D721Med (cell line): ENCODE data around the gene C10orf90.

Experiments
- DNase-seq: peaks from one replicate; pipeline ENCODE4 v3.0.0; 2011; ENCODE audit warnings: low spot score; ENCODE audit not compliant: insufficient read length
- FAIRE-seq: peaks from 2 replicates; lab custom pipeline; 2011; peaks lifted over from hg19 to GRCh38; lab: Jason Lieb, UNC
- CTCF ChIP-seq: IDR thresholded peaks from 2 replicates; pipeline ENCODE4 v1.5.1; 2012; ENCODE audit warnings: mild to moderate bottlenecking, control low read depth; ENCODE audit not compliant: insufficient read depth; ENCODE audit errors: missing control alignments

Gene C10orf90

GRCh38 chr10:126433351-126433750, 237.1 kb downstream of the C10orf90 start:
- DNase-seq (no peak), FAIRE-seq (no peak)
- TF ChIP-seq CTCF, result no peak

GRCh38 chr10:126432507-126432906, 238.0 kb downstream of the C10orf90 start:
- FAIRE-seq (no peak), DNase-seq (no peak)
- no peak for TF ChIP-seq CTCF

- DNase-seq (no peak), FAIRE-seq (no peak)
- no peak for TF ChIP-seq CTCF
These were observed 238.7 kb downstream of the C10orf90 start for GRCh38 chr10:126431816-126432215.

- no peak for FAIRE-seq
- DNase-seq, result no peak
- no peak for TF ChIP-seq CTCF
These were observed 240.0 kb downstream of the C10orf90 start for GRCh38 chr10:126430512-126430911.

- TF ChIP-seq CTCF, result no peak
- DNase-seq, result no peak
- no peak for FAIRE-seq
These were observed 241.2 kb downstream of the C10orf90 start for GRCh38 chr10:126429275-126429674.

- DNase-seq (no peak), FAIRE-seq (no peak)
- no peak for TF ChIP-seq CTCF
These were observed 244.9 kb downstream of the C10orf90 start for GRCh38 chr10:126425489-126426065.

- no peak for FAIRE-seq
- TF ChIP-seq CTCF, result no peak
- DNase-seq, result no peak
These were observed 245.5 kb downstream of the C10orf90 start for GRCh38 chr10:126425032-126425431.
